ENCODE data around the gene MRPL9. TPM values are rescaled to one million over a fixed set of nuclear protein-coding genes. Genes with fewer than 3 reads are reported as not detected.

The MRPL9 gene
- total RNA-seq: 100 to 1,000 TPM; 161 to 169 TPM

GRCh38 chr1:151762941-151763921 lies at the start of gene MRPL9:
TSS of gene MRPL9 (minus strand) at chr1:151763496. CDS start at chr1:151763479, 17 bp downstream.
- POLR2A ChIA-PET: interaction anchor here (0.9 to 1.4 kb wide), 4 partner anchors 26 to 83 kb away, joined by 3 to 5 read pairs (median 4); partner anchors contain the start of gene C2CD4D
- CTCF ChIA-PET: interaction anchor here (1.1 kb wide), 2 partner anchors 65 to 73 kb away, joined by 3 to 5 read pairs; no protein-coding TSS in a partner anchor

GRCh38 chr1:151811181-151811580 lies 47.9 kb upstream of the MRPL9 start:
- ChIA-PET POLR2A (no interaction called here), CTCF (no interaction called here)

- ChIA-PET POLR2A (no interaction called here), CTCF (no interaction called here)
These were observed 46.8 kb upstream of the MRPL9 start for GRCh38 chr1:151809985-151810556.

- POLR2A ChIA-PET: no interaction called here
- CTCF ChIA-PET: no interaction called here
These were observed 46.1 kb upstream of the MRPL9 start for GRCh38 chr1:151809290-151809984.

GRCh38 chr1:151807766-151808165 lies 44.5 kb upstream of the MRPL9 start:
- ChIA-PET POLR2A (no interaction called here), CTCF (no interaction called here)

GRCh38 chr1:151807131-151807530 lies 43.8 kb upstream of the MRPL9 start:
- ChIA-PET POLR2A (no interaction called here), CTCF (interaction anchor here (0.7 kb wide), 1 partner anchor 410 kb away, joined by 3 read pairs; no protein-coding TSS in a partner anchor)

- CTCF ChIA-PET: no interaction called here
- POLR2A ChIA-PET: no interaction called here
These were observed 42.9 kb upstream of the MRPL9 start for GRCh38 chr1:151806170-151806569.

- ChIA-PET CTCF (interaction anchor here (0.7 kb wide), 1 partner anchor 85 kb away, joined by 3 read pairs; no protein-coding TSS in a partner anchor), POLR2A (no interaction called here)
These were observed 41.9 kb upstream of the MRPL9 start, which contains the start of gene LINGO4 for GRCh38 chr1:151805066-151805820. TSS of gene LINGO4 (minus strand) at chr1:151805419. CDS start at chr1:151802704, 2,715 bp downstream.

- ChIA-PET POLR2A (no interaction called here), CTCF (no interaction called here)
These were observed 40.6 kb upstream of the MRPL9 start for GRCh38 chr1:151803915-151804314.

GRCh38 chr1:151803164-151803563 lies 39.9 kb upstream of the MRPL9 start:
- ChIA-PET CTCF (no interaction called here), POLR2A (no interaction called here)

- POLR2A ChIA-PET: no interaction called here
These were observed 39.1 kb upstream of the MRPL9 start for GRCh38 chr1:151802372-151802771.

GRCh38 chr1:151801846-151802245 lies 38.5 kb upstream of the MRPL9 start:
- POLR2A ChIA-PET: no interaction called here
- CTCF ChIA-PET: no interaction called here

More at GRCh38 chr1:151802372-151802771, 39.1 kb upstream of the MRPL9 start:
- CTCF ChIA-PET: no interaction called here

- CTCF ChIA-PET: interaction anchor here (0.6 kb wide), 1 partner anchor 253 kb away, joined by 6 read pairs; no protein-coding TSS in a partner anchor
- POLR2A ChIA-PET: no interaction called here
These were observed 38.1 kb upstream of the MRPL9 start for GRCh38 chr1:151801310-151801820.

GRCh38 chr1:151800830-151801229 lies 37.5 kb upstream of the MRPL9 start:
- CTCF ChIA-PET: interaction anchor here (0.6 kb wide), 1 partner anchor 252 kb away, joined by 6 read pairs; no protein-coding TSS in a partner anchor
- POLR2A ChIA-PET: no interaction called here

GRCh38 chr1:151799179-151800022 lies 36.1 kb upstream of the MRPL9 start:
- POLR2A ChIA-PET: no interaction called here

GRCh38 chr1:151798571-151798970 lies 35.3 kb upstream of the MRPL9 start:
- CTCF ChIA-PET: no interaction called here
- POLR2A ChIA-PET: no interaction called here

More at GRCh38 chr1:151799179-151800022, 36.1 kb upstream of the MRPL9 start:
- CTCF ChIA-PET: interaction anchor here (1.7 kb wide), 1 partner anchor 21 kb away, joined by 3 read pairs; no protein-coding TSS in a partner anchor

GRCh38 chr1:151790940-151791651 lies 27.8 kb upstream of the MRPL9 start:
- CTCF ChIA-PET: interaction anchor here (0.7 kb wide), 1 partner anchor 45 kb away, joined by 3 read pairs; no protein-coding TSS in a partner anchor
- POLR2A ChIA-PET: interaction anchor here (0.6 to 1.1 kb wide), 2 partner anchors 28 to 49 kb away, joined by 3 read pairs; partner anchors contain the start of genes C2CD4D and MRPL9
